HEK293 (cell line): Measurements from ENCODE around the gene HMOX1.

Experiments
- GLIS2 ChIP-seq: fragments of 450-650 bp; formaldehyde crosslinking; IDR thresholded peaks from 2 replicates; pipeline ENCODE4 v1.5.1; 2016; ENCODE audit warnings: missing biosample characterization, missing genetic modification characterization
- KLF8 ChIP-seq: fragments of 450-650 bp; formaldehyde crosslinking; IDR thresholded peaks from 2 replicates; pipeline ENCODE4 v1.5.1; 2016; ENCODE audit warnings: missing biosample characterization, missing genetic modification characterization
- OVOL3 ChIP-seq: fragments of 450-650 bp; formaldehyde crosslinking; IDR thresholded peaks from 2 replicates; pipeline ENCODE4 v1.5.1; 2016; ENCODE audit warnings: missing biosample characterization, missing genetic modification characterization
- SCRT1 ChIP-seq: fragments of 450-650 bp; formaldehyde crosslinking; IDR thresholded peaks from 2 replicates; pipeline ENCODE4 v1.5.1; 2016; ENCODE audit warnings: missing biosample characterization, missing genetic modification characterization, borderline replicate concordance
- ZBTB8A ChIP-seq: fragments of 450-650 bp; formaldehyde crosslinking; IDR thresholded peaks from 2 replicates; pipeline ENCODE4 v1.5.1; 2016; ENCODE audit warnings: missing biosample characterization, missing genetic modification characterization
- ZIC2 ChIP-seq: fragments of 450-650 bp; formaldehyde crosslinking; IDR thresholded peaks from 2 replicates; pipeline ENCODE4 v1.5.1; 2016; ENCODE audit warnings: missing biosample characterization, missing genetic modification characterization
- ZNF10 ChIP-seq: fragments of 450-650 bp; formaldehyde crosslinking; IDR thresholded peaks from 2 replicates; pipeline ENCODE4 v1.5.1; 2017; ENCODE audit warnings: missing biosample characterization, missing genetic modification characterization
- ZNF132 ChIP-seq: fragments of 450-650 bp; formaldehyde crosslinking; IDR thresholded peaks from 2 replicates; pipeline ENCODE4 v1.5.1; 2017; ENCODE audit warnings: missing biosample characterization, missing genetic modification characterization, borderline replicate concordance
- ZNF138 ChIP-seq: fragments of 450-650 bp; formaldehyde crosslinking; IDR thresholded peaks from 2 replicates; pipeline ENCODE4 v1.5.1; 2016; ENCODE audit warnings: missing biosample characterization, missing genetic modification characterization, borderline replicate concordance
- ZNF19 ChIP-seq: fragments of 450-650 bp; formaldehyde crosslinking; IDR thresholded peaks from 2 replicates; pipeline ENCODE4; 2016; ENCODE audit warnings: missing biosample characterization, missing genetic modification characterization, low read depth
- ZNF2 ChIP-seq: fragments of 450-650 bp; formaldehyde crosslinking; IDR thresholded peaks from 2 replicates; pipeline ENCODE4 v1.5.1; 2016; ENCODE audit warnings: missing biosample characterization, missing genetic modification characterization
- ZNF23 ChIP-seq: fragments of 450-650 bp; formaldehyde crosslinking; IDR thresholded peaks from 2 replicates; pipeline ENCODE4 v1.5.1; 2016; ENCODE audit warnings: missing biosample characterization, missing genetic modification characterization, borderline replicate concordance
- ZNF248 ChIP-seq: fragments of 450-650 bp; formaldehyde crosslinking; IDR thresholded peaks from 2 replicates; pipeline ENCODE4 v1.5.1; 2017; ENCODE audit warnings: missing biosample characterization, missing genetic modification characterization
- ZNF391 ChIP-seq: fragments of 450-650 bp; formaldehyde crosslinking; IDR thresholded peaks from 2 replicates; pipeline ENCODE4 v1.5.1; 2016; ENCODE audit warnings: low read depth, missing biosample characterization, missing genetic modification characterization, borderline replicate concordance
- ZNF426 ChIP-seq: fragments of 450-650 bp; formaldehyde crosslinking; IDR thresholded peaks from 2 replicates; pipeline ENCODE4 v1.5.1; 2017; ENCODE audit warnings: missing biosample characterization, missing genetic modification characterization, mild to moderate bottlenecking, inconsistent platforms, moderate library complexity
- ZNF514 ChIP-seq: fragments of 450-650 bp; formaldehyde crosslinking; IDR thresholded peaks from 2 replicates; pipeline ENCODE4 v1.5.1; 2016; ENCODE audit warnings: missing biosample characterization, missing genetic modification characterization
- ZNF530 ChIP-seq: fragments of 450-650 bp; formaldehyde crosslinking; IDR thresholded peaks from 2 replicates; pipeline ENCODE4 v1.5.1; 2016; ENCODE audit warnings: low read depth, missing biosample characterization, missing genetic modification characterization
- ZNF626 ChIP-seq: fragments of 450-650 bp; sonication (Bioruptor Pico); formaldehyde crosslinking; IDR thresholded peaks from 2 replicates; pipeline ENCODE4 v1.5.1; 2018; ENCODE audit warnings: missing biosample characterization, missing genetic modification characterization, inconsistent platforms
- ZNF660 ChIP-seq: fragments of 450-650 bp; IDR thresholded peaks from 2 replicates; pipeline ENCODE4 v1.5.1; 2018; ENCODE audit warnings: missing biosample characterization, mild to moderate bottlenecking, missing genetic modification characterization
- ZNF664 ChIP-seq: fragments of 450-650 bp; formaldehyde crosslinking; IDR thresholded peaks from 2 replicates; pipeline ENCODE4 v1.5.1; 2016; ENCODE audit warnings: missing biosample characterization, missing genetic modification characterization
- ZNF707 ChIP-seq: fragments of 450-650 bp; formaldehyde crosslinking; IDR thresholded peaks from 2 replicates; pipeline ENCODE4 v1.5.1; 2016; ENCODE audit warnings: missing biosample characterization, missing genetic modification characterization
- ZNF76 ChIP-seq: fragments of 450-650 bp; formaldehyde crosslinking; IDR thresholded peaks from 2 replicates; pipeline ENCODE4; 2016; ENCODE audit warnings: low read depth, missing biosample characterization, missing genetic modification characterization, borderline replicate concordance
- ZSCAN16 ChIP-seq: fragments of 450-650 bp; formaldehyde crosslinking; IDR thresholded peaks from 2 replicates; pipeline ENCODE4 v1.5.1; 2016; ENCODE audit warnings: missing biosample characterization, missing genetic modification characterization
- ZSCAN30 ChIP-seq: fragments of 450-650 bp; IDR thresholded peaks from 2 replicates; pipeline ENCODE4 v1.5.1; 2018; ENCODE audit warnings: missing biosample characterization, mild to moderate bottlenecking, missing genetic modification characterization, moderate library complexity
- TF ChIP-seq, protein P1 (sequence below): fragments of 450-650 bp; formaldehyde crosslinking; IDR thresholded peaks from 2 replicates; pipeline ENCODE4 v1.5.1; 2017; ENCODE audit warnings: missing biosample characterization, missing genetic modification characterization
- TF ChIP-seq, protein P2 (sequence below): fragments of 450-650 bp; formaldehyde crosslinking; IDR thresholded peaks from 2 replicates; pipeline ENCODE4 v1.5.1; 2016; ENCODE audit warnings: missing biosample characterization, missing genetic modification characterization
- TF ChIP-seq, protein P3 (sequence below): IDR thresholded peaks from 2 replicates; pipeline ENCODE4 v1.6.1; 2011; ENCODE audit warnings: mild to moderate bottlenecking, low read depth, low read length, borderline replicate concordance
- TF ChIP-seq, protein P4 (sequence below): fragments of 450-650 bp; formaldehyde crosslinking; IDR thresholded peaks from 2 replicates; pipeline ENCODE4 v1.5.1; 2016; ENCODE audit warnings: missing biosample characterization, missing genetic modification characterization, low read depth
- TF ChIP-seq, protein P5 (sequence below): fragments of 450-650 bp; formaldehyde crosslinking; IDR thresholded peaks from 2 replicates; pipeline ENCODE4 v1.5.1; 2016; ENCODE audit warnings: missing biosample characterization, missing genetic modification characterization

The HMOX1 gene

DNA sequence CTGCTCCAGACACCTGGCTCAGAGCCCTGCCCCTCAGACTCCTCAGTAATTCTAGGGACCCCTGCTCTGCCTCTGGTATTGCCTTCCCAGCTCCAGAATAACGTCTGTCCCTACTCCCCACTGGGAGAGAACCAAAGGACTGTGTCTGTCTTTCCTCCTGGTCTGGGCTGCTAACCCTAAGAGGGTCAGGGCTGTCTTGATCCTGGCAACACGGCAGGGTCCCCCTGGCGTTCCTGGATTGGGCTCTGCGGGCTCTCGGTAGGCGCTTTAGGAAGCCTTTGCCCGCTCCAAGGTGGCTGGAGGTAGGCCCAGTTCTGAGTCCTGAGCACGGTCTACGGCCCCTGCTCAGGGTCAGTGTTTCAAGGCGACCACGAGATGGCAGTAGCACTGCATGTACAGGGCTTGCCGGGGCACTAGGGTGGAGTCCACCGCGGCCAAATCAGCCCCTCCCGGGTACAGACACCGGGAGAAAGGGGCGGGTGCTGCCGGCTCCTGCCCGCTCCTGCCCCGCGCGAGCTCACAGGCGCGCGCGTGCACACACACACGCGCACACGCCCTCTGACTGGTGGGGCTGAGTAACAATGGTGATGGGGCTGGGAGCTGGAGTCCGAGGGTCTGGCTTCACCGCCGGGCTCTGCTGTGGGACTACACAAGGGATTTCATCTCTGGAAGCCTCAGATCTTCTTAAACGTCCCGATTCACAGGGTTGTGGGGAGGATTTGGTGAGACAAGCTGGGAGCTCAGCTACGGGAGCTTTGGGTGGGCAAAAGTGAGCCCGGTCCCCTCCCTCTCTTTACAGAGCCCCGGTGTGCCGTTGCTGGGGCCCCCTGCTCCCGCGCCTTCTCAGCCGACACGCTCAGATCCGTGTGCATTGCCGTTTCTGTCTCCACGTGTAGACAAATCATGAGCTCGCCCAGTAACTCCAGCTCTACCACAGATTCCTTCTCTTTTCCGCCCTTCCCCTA lies 30.1 kb upstream of the HMOX1 start (continued):
- TF ChIP-seq, protein P1, sequence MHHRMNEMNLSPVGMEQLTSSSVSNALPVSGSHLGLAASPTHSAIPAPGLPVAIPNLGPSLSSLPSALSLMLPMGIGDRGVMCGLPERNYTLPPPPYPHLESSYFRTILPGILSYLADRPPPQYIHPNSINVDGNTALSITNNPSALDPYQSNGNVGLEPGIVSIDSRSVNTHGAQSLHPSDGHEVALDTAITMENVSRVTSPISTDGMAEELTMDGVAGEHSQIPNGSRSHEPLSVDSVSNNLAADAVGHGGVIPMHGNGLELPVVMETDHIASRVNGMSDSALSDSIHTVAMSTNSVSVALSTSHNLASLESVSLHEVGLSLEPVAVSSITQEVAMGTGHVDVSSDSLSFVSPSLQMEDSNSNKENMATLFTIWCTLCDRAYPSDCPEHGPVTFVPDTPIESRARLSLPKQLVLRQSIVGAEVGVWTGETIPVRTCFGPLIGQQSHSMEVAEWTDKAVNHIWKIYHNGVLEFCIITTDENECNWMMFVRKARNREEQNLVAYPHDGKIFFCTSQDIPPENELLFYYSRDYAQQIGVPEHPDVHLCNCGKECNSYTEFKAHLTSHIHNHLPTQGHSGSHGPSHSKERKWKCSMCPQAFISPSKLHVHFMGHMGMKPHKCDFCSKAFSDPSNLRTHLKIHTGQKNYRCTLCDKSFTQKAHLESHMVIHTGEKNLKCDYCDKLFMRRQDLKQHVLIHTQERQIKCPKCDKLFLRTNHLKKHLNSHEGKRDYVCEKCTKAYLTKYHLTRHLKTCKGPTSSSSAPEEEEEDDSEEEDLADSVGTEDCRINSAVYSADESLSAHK (tag by site-specific recombination) = no peak
- TF ChIP-seq, protein P2, sequence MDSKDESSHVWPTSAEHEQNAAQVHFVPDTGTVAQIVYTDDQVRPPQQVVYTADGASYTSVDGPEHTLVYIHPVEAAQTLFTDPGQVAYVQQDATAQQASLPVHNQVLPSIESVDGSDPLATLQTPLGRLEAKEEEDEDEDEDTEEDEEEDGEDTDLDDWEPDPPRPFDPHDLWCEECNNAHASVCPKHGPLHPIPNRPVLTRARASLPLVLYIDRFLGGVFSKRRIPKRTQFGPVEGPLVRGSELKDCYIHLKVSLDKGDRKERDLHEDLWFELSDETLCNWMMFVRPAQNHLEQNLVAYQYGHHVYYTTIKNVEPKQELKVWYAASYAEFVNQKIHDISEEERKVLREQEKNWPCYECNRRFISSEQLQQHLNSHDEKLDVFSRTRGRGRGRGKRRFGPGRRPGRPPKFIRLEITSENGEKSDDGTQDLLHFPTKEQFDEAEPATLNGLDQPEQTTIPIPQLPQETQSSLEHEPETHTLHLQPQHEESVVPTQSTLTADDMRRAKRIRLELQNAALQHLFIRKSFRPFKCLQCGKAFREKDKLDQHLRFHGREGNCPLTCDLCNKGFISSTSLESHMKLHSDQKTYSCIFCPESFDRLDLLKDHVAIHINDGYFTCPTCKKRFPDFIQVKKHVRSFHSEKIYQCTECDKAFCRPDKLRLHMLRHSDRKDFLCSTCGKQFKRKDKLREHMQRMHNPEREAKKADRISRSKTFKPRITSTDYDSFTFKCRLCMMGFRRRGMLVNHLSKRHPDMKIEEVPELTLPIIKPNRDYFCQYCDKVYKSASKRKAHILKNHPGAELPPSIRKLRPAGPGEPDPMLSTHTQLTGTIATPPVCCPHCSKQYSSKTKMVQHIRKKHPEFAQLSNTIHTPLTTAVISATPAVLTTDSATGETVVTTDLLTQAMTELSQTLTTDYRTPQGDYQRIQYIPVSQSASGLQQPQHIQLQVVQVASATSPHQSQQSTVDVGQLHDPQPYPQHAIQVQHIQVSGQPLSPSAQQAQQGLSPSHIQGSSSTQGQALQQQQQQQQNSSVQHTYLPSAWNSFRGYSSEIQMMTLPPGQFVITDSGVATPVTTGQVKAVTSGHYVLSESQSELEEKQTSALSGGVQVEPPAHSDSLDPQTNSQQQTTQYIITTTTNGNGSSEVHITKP = no peak
- TF ChIP-seq ZNF248 (tag by site-specific recombination) (no peak), ZNF10 (peak; percentile 67), ZNF660 (tag by site-specific recombination) (peak; percentile 88), ZNF664 (tag by site-specific recombination) (no peak), ZNF2 (tag by site-specific recombination) (0 out of 2 replicates have a peak, but pooled peaks have one; percentile 34), OVOL3 (tag by site-specific recombination) (no peak), ZNF138 (tag by site-specific recombination) (no peak), ZIC2 (tag by site-specific recombination) (peak; percentile 40; the same call in 1 of the 2 replicates), ZNF514 (tag by site-specific recombination) (no peak), KLF8 (peak; percentile 96), ZNF76 (tag by site-specific recombination) (no peak), ZNF132 (tag by site-specific recombination) (no peak), ZNF19 (tag by site-specific recombination) (no peak), ZNF23 (tag by site-specific recombination) (no peak), ZNF530 (tag by site-specific recombination) (no peak), GLIS2 (tag by site-specific recombination) (peak; percentile 7; the same call in 1 of the 2 replicates), ZNF391 (tag by site-specific recombination) (peak; percentile 67; the same call in 1 of the 2 replicates), SCRT1 (tag by site-specific recombination) (no peak), ZNF707 (tag by site-specific recombination) (no peak), ZSCAN30 (tag by site-specific recombination) (peak; percentile 76; the same call in 1 of the 2 replicates), ZSCAN16 (tag by site-specific recombination) (no peak), ZBTB8A (tag by site-specific recombination) (peak; percentile 79), ZNF426 (tag by site-specific recombination) (no peak), ZNF626 (tag by site-specific recombination) (no peak)
- TF ChIP-seq, protein P3, sequence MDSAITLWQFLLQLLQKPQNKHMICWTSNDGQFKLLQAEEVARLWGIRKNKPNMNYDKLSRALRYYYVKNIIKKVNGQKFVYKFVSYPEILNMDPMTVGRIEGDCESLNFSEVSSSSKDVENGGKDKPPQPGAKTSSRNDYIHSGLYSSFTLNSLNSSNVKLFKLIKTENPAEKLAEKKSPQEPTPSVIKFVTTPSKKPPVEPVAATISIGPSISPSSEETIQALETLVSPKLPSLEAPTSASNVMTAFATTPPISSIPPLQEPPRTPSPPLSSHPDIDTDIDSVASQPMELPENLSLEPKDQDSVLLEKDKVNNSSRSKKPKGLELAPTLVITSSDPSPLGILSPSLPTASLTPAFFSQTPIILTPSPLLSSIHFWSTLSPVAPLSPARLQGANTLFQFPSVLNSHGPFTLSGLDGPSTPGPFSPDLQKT = no peak
- TF ChIP-seq, protein P4, sequence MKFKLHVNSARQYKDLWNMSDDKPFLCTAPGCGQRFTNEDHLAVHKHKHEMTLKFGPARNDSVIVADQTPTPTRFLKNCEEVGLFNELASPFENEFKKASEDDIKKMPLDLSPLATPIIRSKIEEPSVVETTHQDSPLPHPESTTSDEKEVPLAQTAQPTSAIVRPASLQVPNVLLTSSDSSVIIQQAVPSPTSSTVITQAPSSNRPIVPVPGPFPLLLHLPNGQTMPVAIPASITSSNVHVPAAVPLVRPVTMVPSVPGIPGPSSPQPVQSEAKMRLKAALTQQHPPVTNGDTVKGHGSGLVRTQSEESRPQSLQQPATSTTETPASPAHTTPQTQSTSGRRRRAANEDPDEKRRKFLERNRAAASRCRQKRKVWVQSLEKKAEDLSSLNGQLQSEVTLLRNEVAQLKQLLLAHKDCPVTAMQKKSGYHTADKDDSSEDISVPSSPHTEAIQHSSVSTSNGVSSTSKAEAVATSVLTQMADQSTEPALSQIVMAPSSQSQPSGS (tag by site-specific recombination) = no peak
- TF ChIP-seq, protein P5, sequence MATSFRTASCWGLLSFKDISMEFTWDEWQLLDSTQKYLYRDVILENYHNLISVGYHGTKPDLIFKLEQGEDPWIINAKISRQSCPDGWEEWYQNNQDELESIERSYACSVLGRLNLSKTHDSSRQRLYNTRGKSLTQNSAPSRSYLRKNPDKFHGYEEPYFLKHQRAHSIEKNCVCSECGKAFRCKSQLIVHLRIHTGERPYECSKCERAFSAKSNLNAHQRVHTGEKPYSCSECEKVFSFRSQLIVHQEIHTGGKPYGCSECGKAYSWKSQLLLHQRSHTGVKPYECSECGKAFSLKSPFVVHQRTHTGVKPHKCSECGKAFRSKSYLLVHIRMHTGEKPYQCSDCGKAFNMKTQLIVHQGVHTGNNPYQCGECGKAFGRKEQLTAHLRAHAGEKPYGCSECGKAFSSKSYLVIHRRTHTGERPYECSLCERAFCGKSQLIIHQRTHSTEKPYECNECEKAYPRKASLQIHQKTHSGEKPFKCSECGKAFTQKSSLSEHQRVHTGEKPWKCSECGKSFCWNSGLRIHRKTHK (tag by site-specific recombination) = no peak
